Sigmoid colon (tissue), 7 donors: ENCODE data around the gene GALNT6. TPM values are rescaled to one million over a fixed set of nuclear protein-coding genes. Genes with fewer than 3 reads are reported as not detected.

Experiments
- DNase-seq: peaks from one replicate; pipeline ENCODE4 v3.0.0-alpha.2; 2019
- H3K27ac ChIP-seq, 4 donors: fragments of 200-600 bp; sonication (generic); one replicate each; pipeline ENCODE4 v1.5.1; 2016 to 2019; ENCODE audit warnings: mild to moderate bottlenecking in 1 of 4
- H3K27me3 ChIP-seq, 3 donors: fragments of 200-600 bp; sonication (generic); one replicate each; pipeline ENCODE4 v1.5.1; 2019; ENCODE audit warnings: mild to moderate bottlenecking in 1 of 3
- H3K36me3 ChIP-seq, 4 donors: fragments of 200-600 bp; sonication (generic); one replicate each; pipeline ENCODE4 v1.5.1; 2016 to 2019
- H3K4me1 ChIP-seq, 4 donors: fragments of 200-600 bp; sonication (generic); one replicate each; pipeline ENCODE4 v1.5.1; 2017 to 2019
- H3K4me3 ChIP-seq, 4 donors: fragments of 200-600 bp; sonication (generic); one replicate each; pipeline ENCODE4 v1.5.1; 2017 to 2019; ENCODE audit warnings: mild to moderate bottlenecking in 2 of 4, moderate library complexity in 1 of 4
- H3K9me3 ChIP-seq, 4 donors: fragments of 200-600 bp in 3 of 4; sonication (generic) in 3 of 4; one replicate each; pipeline versions ENCODE4 v1.5.1 to v1.6.1; 2013 to 2019
- EP300 ChIP-seq, 4 donors: sonication (generic); formaldehyde crosslinking; IDR thresholded peaks; one replicate each; pipeline ENCODE4 v1.6.1; 2017; ENCODE audit warnings: antibody characterized with exemption in 4 of 4
- POLR2A ChIP-seq, 2 donors: fragments of 450-650 bp; IDR thresholded peaks; one replicate each; pipeline ENCODE4 v1.6.1; 2016; ENCODE audit warnings: antibody characterized with exemption in 2 of 2, mild to moderate bottlenecking in 2 of 2, moderate library complexity in 2 of 2
- POLR2AphosphoS5 ChIP-seq, 4 donors: sonication (generic); formaldehyde crosslinking; IDR thresholded peaks; one replicate each; pipeline ENCODE4 v1.6.1; 2017; ENCODE audit warnings: antibody characterized with exemption in 4 of 4
- WGBS, 2 donors: extraction: QIAGEN DNeasy Blood & Tissue Kit; methylation state at CpG; one replicate each; pipeline ENCODE4 v1.1.7; 2013; 5-methylcytosine and 5-hydroxymethylcytosine counted together
- intact Hi-C: fragments of 100-400 bp; cut with DNase I; formaldehyde crosslinking; loops from one replicate; pipeline ENCODE4 v1.15.1; 2023
- polyA plus RNA-seq, 3 donors: library from polyadenylated mRNA; stranded (reverse); fragments of 200-250 nt; gene quantifications; one replicate each; pipeline ENCODE4 v1.2.3, GENCODE V29; 2013
- total RNA-seq, 4 donors: library from RNA; depleted of rRNA; stranded (reverse); fragments of >200 nt; gene quantifications; one replicate each; pipeline ENCODE4 v1.1.0, GENCODE V29; 2016
- TF ChIP-seq, protein P1 (sequence below), 4 experiments: fragments of 450-650 bp in 3 of 4; fragments of 200-600 bp in 1 of 4; IDR thresholded peaks; one replicate each; pipeline ENCODE4 v1.5.1; 2016 to 2019; ENCODE audit warnings: antibody characterized with exemption in 4 of 4, mild to moderate bottlenecking in 3 of 4, moderate library complexity in 2 of 4
- donor health status: healthy with polysubstance abuse.
- donor health status: Bipolar disorder and iron deficiency.
- donor health status: healthy.

The GALNT6 gene
- total and polyA plus RNA-seq, 7 donors = 1.6 to 10.6 (median 6.6) TPM

DNA sequence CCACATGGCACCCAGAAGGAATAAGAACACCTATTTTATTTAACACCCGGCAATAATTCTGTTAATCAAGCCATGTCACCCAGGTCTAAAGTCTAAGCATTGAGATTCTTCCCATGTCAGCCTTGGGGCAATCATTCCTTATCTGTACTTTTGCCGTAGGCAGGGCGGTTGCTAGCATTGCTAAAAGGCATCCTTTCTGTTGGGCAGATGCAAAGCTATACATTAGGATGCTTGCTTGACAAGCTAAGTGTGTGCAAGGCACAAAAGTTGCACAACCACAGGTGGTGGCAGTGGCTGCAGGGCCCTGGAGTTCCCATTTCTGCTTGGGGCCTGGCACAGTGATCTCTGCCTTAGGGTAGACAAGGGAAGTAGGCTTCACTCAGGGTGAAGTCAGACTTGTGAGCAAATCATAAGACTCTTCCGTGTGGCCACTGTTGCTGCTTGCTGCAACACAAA is 12.5 kb upstream of the GALNT6 start:
- Histone ChIP-seq H3K4me1 (no peaks in the 10 kb centered on the region), H3K27me3 (peaks cover 0 to 13% (median 7%) of the 10 kb centered on the region in 3 donors), H3K36me3 (no peaks in the 10 kb centered on the region), H3K4me3 (no peak overlapping the region), H3K27ac (no peak overlapping the region), H3K9me3 (no peaks in the 10 kb centered on the region)
- DNase-seq = no peak
- 41 to 77% methylated on average over 4 of the region's 4 CpGs for WGBS, 2 donors
- TF ChIP-seq, protein P1, sequence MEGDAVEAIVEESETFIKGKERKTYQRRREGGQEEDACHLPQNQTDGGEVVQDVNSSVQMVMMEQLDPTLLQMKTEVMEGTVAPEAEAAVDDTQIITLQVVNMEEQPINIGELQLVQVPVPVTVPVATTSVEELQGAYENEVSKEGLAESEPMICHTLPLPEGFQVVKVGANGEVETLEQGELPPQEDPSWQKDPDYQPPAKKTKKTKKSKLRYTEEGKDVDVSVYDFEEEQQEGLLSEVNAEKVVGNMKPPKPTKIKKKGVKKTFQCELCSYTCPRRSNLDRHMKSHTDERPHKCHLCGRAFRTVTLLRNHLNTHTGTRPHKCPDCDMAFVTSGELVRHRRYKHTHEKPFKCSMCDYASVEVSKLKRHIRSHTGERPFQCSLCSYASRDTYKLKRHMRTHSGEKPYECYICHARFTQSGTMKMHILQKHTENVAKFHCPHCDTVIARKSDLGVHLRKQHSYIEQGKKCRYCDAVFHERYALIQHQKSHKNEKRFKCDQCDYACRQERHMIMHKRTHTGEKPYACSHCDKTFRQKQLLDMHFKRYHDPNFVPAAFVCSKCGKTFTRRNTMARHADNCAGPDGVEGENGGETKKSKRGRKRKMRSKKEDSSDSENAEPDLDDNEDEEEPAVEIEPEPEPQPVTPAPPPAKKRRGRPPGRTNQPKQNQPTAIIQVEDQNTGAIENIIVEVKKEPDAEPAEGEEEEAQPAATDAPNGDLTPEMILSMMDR (IDR thresholded peaks at IDR 0.05) = no peak
- TF ChIP-seq POLR2A (IDR thresholded peaks at IDR 0.05) (no peak), POLR2AphosphoS5 (IDR thresholded peaks at IDR 0.05) (no peak), EP300 (IDR thresholded peaks at IDR 0.05) (no peak)
- intact Hi-C loops = no loop called here

DNA sequence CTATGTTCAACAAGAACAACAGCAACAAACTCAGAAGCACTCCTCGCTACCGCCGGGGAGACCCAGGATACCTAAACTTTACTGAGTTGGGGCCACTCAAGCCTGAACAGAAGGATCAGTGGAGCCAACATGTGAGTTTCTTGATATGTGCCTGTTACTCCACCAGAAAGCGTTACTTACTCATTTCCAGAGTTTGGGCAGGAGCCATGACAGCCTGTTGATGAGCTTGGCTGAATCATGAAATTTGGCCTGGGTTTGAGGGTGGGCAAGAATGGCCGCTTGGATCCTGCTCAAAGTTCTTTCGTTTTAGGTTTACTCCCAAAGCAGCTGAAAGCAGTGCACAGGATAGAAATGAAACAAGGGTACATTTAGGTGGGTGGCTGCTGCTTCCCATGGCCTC is 12.0 kb upstream of the GALNT6 start:
- 90 to 94% methylated on average over 6 of the region's 6 CpGs for WGBS, 2 donors
- H3K36me3 ChIP-seq = no peaks in the 10 kb centered on the region
- peaks cover 0 to 18% (median 7%) of the 10 kb centered on the region in 3 donors for H3K27me3 ChIP-seq
- no peak overlapping the region for H3K27ac ChIP-seq
- no peak overlapping the region for H3K4me3 ChIP-seq
- H3K9me3 ChIP-seq = no peaks in the 10 kb centered on the region
- DNase-seq = no peak
- TF ChIP-seq, protein P1 (IDR thresholded peaks at IDR 0.05) = no peak
- TF ChIP-seq POLR2A (IDR thresholded peaks at IDR 0.05) (no peak), EP300 (IDR thresholded peaks at IDR 0.05) (no peak), POLR2AphosphoS5 (IDR thresholded peaks at IDR 0.05) (no peak)
- intact Hi-C loops = no loop called here
- no peaks in the 10 kb centered on the region for H3K4me1 ChIP-seq

DNA sequence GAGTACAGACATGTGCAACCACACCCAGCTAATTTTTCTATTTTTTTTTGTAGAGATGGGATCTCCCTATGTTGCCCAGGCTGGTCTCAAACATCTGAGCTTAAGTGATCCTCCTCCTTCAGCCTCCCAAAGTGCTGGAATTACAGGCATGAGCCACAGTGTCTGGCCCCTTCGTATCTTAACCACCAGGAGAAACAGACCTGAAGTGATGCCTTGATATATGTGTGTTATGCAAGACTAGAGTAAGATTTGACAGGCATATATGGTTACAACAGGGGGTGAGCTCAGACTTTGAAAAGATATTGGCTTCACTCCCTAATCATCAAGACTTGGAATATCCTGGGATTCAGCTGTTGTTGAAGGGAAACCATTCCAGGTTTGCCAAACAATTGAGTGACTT is 10.7 kb upstream of the GALNT6 start:
- 0% methylated on average over 1 of the region's 1 CpG for WGBS, 2 donors
- Histone ChIP-seq H3K9me3 (no peaks in the 10 kb centered on the region), H3K27me3 (peaks cover 0 to 22% (median 7%) of the 10 kb centered on the region in 3 donors), H3K4me3 (no peak overlapping the region), H3K27ac (no peak overlapping the region), H3K4me1 (no peaks in the 10 kb centered on the region), H3K36me3 (no peaks in the 10 kb centered on the region)
- intact Hi-C loops = no loop called here
- TF ChIP-seq, protein P1 (IDR thresholded peaks at IDR 0.05) = no peak
- no peak for TF ChIP-seq POLR2AphosphoS5 (IDR thresholded peaks at IDR 0.05)
- no peak for TF ChIP-seq EP300 (IDR thresholded peaks at IDR 0.05)
- TF ChIP-seq POLR2A (IDR thresholded peaks at IDR 0.05) = no peak
- no peak for DNase-seq

DNA sequence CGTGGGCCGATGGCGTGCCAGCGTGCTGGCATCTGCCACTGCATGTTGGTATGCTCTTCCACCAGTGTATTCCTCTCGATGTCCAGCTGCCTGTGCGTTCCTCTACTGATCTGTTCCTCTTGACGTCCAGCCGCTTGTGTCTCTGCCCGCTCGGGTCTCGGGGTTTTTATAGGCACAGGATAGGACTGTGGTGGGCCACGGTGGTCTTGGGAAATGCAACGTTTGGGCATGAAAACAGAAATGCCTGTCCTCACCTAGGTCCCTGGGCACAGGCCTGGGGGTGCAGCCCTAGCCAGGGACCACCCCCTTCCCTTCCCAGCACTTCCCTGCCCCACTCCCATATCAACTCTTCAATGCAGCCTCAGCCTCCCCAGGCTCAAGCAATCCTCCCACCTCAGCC is 10.3 kb upstream of the GALNT6 start:
- no peak overlapping the region for H3K27ac ChIP-seq
- 75 to 89% methylated on average over 13 of the region's 13 CpGs for WGBS, 2 donors
- intact Hi-C loops = no loop called here

More for the DNA sequence above, 10.3 kb upstream of the GALNT6 start:
- no peak for DNase-seq
- no peak for TF ChIP-seq POLR2A (IDR thresholded peaks at IDR 0.05)
- no peak for TF ChIP-seq EP300 (IDR thresholded peaks at IDR 0.05)
- TF ChIP-seq POLR2AphosphoS5 (IDR thresholded peaks at IDR 0.05) = no peak
- TF ChIP-seq, protein P1 (IDR thresholded peaks at IDR 0.05) = no peak
- Histone ChIP-seq H3K27me3 (peaks cover 0 to 22% (median 7%) of the 10 kb centered on the region in 3 donors), H3K36me3 (no peaks in the 10 kb centered on the region), H3K4me3 (no peak overlapping the region), H3K9me3 (no peaks in the 10 kb centered on the region), H3K4me1 (no peaks in the 10 kb centered on the region)
